Activated naive CD4-positive, alpha-beta T cell treated with anti-CD3 and anti-CD28 coated beads, Interleukin-2, amount 50 U/mL, for 72 hours (primary cell): Measurements from ENCODE around the gene CNTRL. TPM values are rescaled to one million over a fixed set of nuclear protein-coding genes. Genes with fewer than 3 reads are reported as not detected.

Source experiments
- ATAC-seq, 2 donors: fragments of 150-1000 bp; cut with Tn5 transposase; 2 replicates each; pipeline ENCODE4 v1.10.0; 2021; ENCODE audit warnings: mild to moderate bottlenecking in 2 of 2, moderate library complexity in 2 of 2
- DNase-seq, 2 donors: peaks; one replicate each; pipeline ENCODE4 v3.0.0; 2021 to 2022; ENCODE audit warnings: low spot score in 2 of 2
- H3K27ac Mint-ChIP-seq, 2 donors: one replicate each; pipeline ENCODE4 v1.8.0; 2022; ENCODE audit warnings: mild to moderate bottlenecking in 2 of 2, mixed read lengths in 2 of 2
- H3K36me3 Mint-ChIP-seq, 2 donors: one replicate each; pipeline ENCODE4 v1.8.0; 2022; ENCODE audit warnings: mixed read lengths in 2 of 2
- H3K9me3 Mint-ChIP-seq, 2 donors: one replicate each; pipeline ENCODE4 v1.8.0; 2022; ENCODE audit warnings: mixed read lengths in 2 of 2
- total RNA-seq, 2 donors: library from RNA; stranded (reverse); gene quantifications; one replicate each; pipeline ENCODE4 v1.2.3, GENCODE V29; 2022

The CNTRL gene
- total RNA-seq, 2 donors from 2014 or later, result 68.5 to 88.1 TPM

- ATAC-seq (no peak), DNase-seq (no peak)
- no peak overlapping the region for H3K27ac Mint-ChIP-seq
- no peaks in the 10 kb centered on the region for H3K9me3 Mint-ChIP-seq
- H3K36me3 Mint-ChIP-seq, result no peaks in the 10 kb centered on the region
Measured at GRCh38 chr9:121218357-121219027, 143.7 kb downstream of the CNTRL start.

DNA sequence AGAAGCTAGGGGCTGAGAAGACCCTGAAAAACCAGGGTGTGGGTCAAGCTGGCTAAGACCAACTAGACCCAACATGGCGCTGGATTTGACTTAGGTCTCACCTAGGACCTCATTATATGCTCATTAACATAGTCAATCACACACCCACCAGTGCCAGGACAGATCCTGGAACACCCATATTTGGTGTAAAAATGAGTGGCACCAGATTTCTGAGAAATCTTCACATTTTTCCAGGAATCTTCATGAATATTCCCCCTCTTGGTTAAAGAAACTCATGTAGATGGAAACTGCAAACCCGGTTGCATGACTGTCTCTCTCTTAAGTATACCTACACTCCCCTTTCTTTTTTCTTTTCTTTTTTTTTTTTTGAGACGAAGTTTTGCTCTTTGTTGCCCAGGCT is 144.8 kb downstream of the CNTRL start:
- DNase-seq (no peak), ATAC-seq (no peak)
- no peak overlapping the region for H3K27ac Mint-ChIP-seq
- H3K9me3 Mint-ChIP-seq, result no peaks in the 10 kb centered on the region
- no peaks in the 10 kb centered on the region for H3K36me3 Mint-ChIP-seq

DNA sequence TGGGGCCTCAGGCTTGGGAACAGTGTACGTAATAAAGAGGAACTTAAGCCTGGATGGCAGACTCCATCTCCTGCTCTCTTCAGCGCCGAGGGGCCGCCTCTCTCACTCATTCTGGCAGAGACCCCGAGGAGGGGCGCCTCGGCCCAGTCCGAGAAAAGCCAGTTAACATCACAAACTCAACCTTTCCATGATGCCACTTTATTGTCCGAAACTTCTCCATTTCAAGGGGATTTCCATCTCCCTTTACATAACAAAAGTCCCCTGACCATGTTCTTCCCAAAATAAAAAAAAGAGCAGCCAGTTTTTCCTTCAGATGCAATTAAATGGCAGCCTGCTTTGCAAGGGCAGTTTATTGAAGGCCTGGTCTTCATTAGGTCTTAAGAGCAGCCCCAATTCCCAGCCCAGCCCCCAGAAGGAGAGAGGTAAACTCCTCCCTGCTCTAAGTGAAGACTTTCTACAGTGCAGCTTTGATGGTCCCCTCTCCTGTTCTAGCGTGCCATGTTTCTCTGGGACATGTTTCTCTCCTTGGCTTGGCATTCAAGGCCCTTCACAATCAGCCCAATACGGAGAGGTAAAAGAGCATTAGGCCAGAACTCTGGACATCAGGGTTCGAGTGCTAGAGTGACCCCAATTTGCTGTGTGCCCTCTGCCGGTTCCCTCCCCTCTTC is 146.4 kb downstream of the CNTRL start:
- DNase-seq (no peak), ATAC-seq (no peak)
- Mint-ChIP-seq H3K36me3 (no peaks in the 10 kb centered on the region), H3K27ac (no peak overlapping the region), H3K9me3 (no peaks in the 10 kb centered on the region)

DNA sequence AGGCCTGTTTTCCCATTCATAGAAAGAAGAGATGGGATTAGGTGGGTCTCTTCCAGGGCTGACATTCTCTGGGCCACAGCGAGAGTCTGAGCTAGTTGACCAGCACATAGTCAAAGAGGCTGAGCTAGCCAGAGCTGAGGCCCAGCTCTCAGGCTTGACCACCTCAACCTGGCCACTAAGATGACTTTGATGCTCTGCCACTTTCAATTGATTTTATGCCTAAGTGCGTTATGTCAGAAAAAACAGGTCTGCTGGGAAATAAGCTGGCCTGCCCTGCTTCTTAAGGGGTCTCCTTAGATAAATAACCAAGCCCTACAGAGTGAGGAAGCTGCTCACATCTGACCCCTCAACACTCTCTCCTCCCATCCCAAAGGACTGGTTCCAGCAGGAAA is 146.9 kb downstream of the CNTRL start:
- ATAC-seq (no peak), DNase-seq (no peak)
- Mint-ChIP-seq H3K9me3 (no peaks in the 10 kb centered on the region), H3K27ac (no peak overlapping the region), H3K36me3 (no peaks in the 10 kb centered on the region)

DNA sequence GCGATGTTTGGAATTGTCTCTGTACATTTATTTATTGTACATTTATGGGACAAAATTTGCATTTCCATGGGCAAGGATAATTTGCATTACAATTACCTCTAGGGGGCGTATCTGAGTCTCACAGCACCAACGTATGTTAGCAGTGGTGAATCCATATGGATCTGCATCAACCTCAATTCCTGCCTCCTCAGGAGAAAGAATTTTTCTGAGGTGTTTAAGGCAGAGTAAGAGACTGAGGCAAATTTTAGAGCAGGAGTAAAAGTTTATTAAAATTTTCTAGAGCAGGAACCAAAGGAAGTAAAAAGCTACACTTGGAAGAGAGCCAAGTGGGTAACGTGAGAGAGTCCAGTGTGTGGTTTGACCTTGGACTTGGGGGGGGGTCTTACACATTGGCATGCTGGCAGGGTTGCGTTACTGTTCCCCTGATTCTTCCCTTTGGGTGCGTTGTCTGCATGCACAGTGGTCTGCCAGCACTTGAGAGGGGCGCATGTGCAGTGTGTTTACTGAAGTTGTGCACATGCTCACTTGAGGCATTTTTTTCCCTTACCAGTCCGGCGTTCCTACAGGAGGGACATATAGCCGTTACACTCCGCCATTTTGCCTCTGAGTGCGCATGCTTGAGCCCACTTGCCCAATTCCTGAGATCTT is 147.9 kb downstream of the CNTRL start:
- Mint-ChIP-seq H3K27ac (no peak overlapping the region), H3K36me3 (no peaks in the 10 kb centered on the region), H3K9me3 (no peaks in the 10 kb centered on the region)
- ATAC-seq (no peak), DNase-seq (no peak)

GRCh38 chr9:121225240-121225639 is 150.5 kb downstream of the CNTRL start:
- Mint-ChIP-seq H3K27ac (no peak overlapping the region), H3K36me3 (no peaks in the 10 kb centered on the region), H3K9me3 (no peaks in the 10 kb centered on the region)
- no peak for ATAC-seq
- DNase-seq, result no peak

DNA sequence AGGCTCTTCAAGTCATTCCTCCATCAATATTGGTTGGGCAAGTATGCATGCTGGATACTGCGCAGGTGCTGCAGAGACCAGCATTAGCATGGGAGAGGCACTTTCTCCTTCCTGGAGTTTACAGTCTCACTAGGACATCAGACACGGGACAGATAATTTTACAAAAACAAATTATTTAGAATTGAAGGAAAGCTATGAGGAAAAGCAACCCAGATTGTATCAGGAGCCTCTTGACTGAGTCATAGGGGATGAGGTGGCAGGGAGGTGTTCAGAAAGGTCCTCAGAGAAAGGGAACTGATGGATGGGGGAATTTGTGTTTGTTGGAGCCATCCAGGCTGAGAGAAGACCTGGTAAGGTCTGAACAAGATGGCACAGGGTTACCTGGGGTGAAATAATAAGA is 151.4 kb downstream of the CNTRL start:
- DNase-seq (no peak), ATAC-seq (no peak)
- no peaks in the 10 kb centered on the region for H3K9me3 Mint-ChIP-seq
- peaks cover 0 to 3% of the 10 kb centered on the region in 2 donors for H3K36me3 Mint-ChIP-seq
- no peak overlapping the region for H3K27ac Mint-ChIP-seq

Other genes starting within 250 kb of the CNTRL start
- 10 to 100 TPM; 74.9 to 75.2 TPM for gene PSMD5, start 232.0 kb upstream of the CNTRL start, total RNA-seq
- 100 to 1,000 TPM; 305 to 312 TPM for gene PHF19, start 197.8 kb upstream of the CNTRL start, total RNA-seq
- 100 to 1,000 TPM in 1 of 2 donors, 10 to 100 TPM in 1; 99.5 to 100 TPM for gene TRAF1, start 148.2 kb upstream of the CNTRL start, total RNA-seq
- gene C5, start 24.7 kb upstream of the CNTRL start, total RNA-seq, result 1 to 10 TPM; 1.4 to 2.2 TPM
- gene RAB14, start 126.9 kb downstream of the CNTRL start, total RNA-seq, result 10 to 100 TPM; 53.2 to 68.4 TPM
- 1 to 10 TPM; 3.5 to 5.8 TPM for gene GSN, start 193.2 kb downstream of the CNTRL start, total RNA-seq